GM21529 (cell line): Measurements from ENCODE around the gene DHRS4L2.
"Not testable (repeated sequence)": the region's sequence is repeated elsewhere in the genome, so short reads cannot be mapped to it uniquely, and the experiment has no call there.

Source experiments
- ATAC-seq: cut with Tn5 transposase; IDR thresholded peaks from one replicate; pipeline ENCODE4 v1.9.1; 2021; ENCODE audit not compliant: unreplicated experiment

The DHRS4L2 gene

GRCh38 chr14:23970283-23970659 is 18.5 kb upstream of the DHRS4L2 start:
- not testable (repeated sequence) for ATAC-seq

- not testable (repeated sequence) for ATAC-seq
Observed at GRCh38 chr14:23973178-23973577, 15.6 kb upstream of the DHRS4L2 start.

- not testable (repeated sequence) for ATAC-seq
Observed at GRCh38 chr14:23974041-23974440, 14.7 kb upstream of the DHRS4L2 start.

GRCh38 chr14:23977208-23977607 is 11.5 kb upstream of the DHRS4L2 start:
- ATAC-seq, result not testable (repeated sequence)

DNA sequence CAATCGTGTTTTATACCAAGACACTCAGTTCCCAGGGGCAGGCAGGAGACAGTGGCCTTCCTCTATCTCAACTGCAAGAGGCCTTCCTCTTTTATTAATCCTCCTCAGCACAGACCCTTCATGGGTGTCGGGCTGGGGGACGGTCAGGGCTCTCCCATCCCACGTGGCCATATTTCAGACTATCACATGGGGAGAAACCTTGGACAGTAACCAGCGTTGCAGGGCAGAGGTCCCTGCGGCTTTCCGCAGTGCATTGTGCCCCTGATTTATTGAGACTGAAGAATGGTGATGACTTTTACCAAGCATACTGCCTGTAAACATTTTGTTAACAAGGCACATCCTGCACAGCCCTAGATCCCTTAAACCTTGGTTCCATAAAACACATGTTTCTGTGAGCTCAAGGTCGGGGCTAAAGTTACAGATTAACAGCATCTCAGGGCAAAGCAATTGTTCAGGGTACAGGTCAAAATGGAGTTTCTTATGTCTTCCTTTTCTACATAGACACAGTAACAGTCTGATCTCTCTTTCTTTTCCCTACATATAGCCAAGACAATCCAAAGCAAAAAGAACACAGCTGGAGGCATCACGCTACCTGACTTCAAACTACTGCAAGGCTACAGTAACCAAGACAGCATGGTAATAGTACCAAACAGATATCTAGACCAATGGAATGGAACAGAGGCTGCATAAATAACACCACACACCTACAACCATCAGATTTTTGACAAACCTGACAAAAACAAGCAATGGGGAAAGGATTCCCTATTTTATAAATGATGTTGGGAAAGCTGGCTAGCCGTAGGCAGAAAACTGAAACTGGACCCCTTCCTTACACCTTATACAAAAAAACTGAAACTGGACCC is 6.5 kb upstream of the DHRS4L2 start:
- not testable (repeated sequence) for ATAC-seq

DNA sequence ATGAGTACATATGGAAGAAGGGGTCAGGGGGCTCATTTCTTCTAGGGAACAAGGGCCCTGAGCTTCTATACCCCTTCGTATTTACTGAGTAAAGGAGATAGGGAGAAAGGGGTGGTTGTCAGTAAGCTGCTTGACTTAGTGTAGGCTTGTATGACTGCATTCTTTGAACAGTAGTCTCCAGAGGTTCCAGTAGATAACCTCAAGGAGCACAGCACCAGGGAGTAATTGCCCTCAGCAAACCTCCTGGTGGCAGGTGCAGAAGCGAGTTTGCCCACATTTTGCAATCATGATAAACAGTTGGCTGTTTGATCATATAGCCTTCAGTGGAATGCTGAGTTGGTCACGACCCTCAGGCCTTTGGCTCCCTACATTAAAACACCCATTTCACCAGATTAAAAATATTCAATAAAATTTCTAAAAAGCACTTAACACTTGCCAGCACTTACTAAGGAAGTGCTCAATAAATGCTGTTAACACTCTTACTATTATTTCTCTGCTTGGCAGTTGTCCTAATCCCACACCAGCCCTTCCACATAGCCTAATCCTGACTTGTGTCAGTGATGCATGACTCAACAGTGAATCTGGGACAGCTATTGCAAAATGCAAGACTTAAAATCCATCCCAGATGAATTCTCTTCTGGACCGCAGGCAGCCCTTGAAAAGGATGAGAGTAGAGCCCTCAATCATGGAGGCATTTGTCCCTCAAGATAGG is 3.7 kb upstream of the DHRS4L2 start:
- ATAC-seq, result no peak

GRCh38 chr14:23988223-23988606 is 514 bp upstream of the DHRS4L2 start:
- not testable (repeated sequence) for ATAC-seq

DNA sequence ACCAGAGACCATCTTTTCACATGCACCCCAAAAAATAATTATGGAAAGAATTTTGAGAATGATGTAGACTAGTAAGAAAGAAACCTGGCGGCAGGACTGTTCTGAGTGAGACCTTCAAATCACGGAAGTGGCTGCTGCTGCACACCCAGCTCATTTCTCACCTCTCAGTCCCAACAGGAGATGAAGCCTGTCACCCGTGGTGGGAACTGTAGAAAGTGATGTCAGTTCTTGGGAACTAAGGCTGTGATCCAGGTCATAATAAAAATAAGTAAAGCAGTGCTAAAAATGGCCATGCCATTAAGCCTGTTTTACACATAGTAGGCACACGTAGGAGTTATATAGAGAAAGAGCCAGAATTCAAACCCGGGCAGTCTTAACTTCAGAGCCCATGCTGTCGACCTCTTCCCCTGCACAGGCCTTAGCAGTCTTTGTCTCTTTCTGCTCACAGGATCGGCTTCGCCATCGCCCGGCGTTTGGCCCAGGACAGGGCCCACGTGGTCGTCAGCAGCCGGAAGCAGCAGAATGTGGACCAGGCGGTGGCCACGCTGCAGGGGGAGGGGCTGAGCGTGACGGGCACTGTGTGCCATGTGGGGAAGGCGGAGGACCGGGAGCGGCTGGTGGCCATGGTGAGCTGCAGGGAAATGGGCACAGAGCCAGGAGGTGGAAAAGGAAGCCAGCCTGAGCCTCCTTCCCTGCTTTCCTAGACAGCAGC is 1.2 kb downstream of the DHRS4L2 start:
- peak; percentile 46 for ATAC-seq

- ATAC-seq, result not testable (repeated sequence)
Observed at GRCh38 chr14:23990961-23991360, 2.2 kb downstream of the DHRS4L2 start.

- ATAC-seq, result not testable (repeated sequence)
Observed at GRCh38 chr14:23993042-23993441, 4.3 kb downstream of the DHRS4L2 start.

DNA sequence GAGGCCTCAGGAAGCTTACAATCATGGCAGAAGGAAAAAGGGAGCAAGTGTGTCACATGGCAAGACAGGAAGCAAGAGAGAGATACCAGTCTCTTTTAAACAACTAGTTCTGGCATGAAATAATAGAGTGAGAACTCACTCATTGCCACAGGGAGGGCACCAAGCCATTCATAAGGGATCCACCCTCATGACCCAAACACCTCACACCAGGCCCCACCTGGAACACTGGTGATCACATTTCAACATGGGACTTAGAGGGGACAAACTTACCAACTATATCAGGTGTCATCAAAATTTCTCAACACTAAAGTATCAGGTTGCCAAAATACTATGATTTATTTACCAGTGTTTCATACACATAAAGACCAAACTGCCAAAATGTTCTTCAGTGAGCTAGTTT is 7.3 kb downstream of the DHRS4L2 start:
- ATAC-seq, result not testable (repeated sequence)

- not testable (repeated sequence) for ATAC-seq
Observed at GRCh38 chr14:23996825-23997224, 8.1 kb downstream of the DHRS4L2 start.

DNA sequence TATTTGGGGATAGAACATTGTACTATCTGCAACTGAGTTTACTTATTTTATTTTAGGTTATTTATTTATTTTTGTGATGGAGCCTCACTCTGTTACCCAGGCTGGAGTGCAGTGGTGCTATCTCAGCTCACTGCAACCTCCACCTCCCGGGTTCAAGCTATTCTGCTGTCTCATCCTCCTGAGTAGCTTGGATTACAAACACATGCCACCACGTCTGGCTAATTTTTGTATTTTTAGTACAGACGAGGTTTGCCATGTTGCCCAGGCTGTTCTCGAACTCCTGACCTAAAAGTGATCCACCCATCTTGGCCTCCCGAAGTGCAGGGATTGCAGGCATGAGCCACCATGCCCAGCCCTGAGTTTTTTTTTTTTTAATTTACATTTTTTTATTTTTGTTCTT is 10.9 kb downstream of the DHRS4L2 start:
- not testable (repeated sequence) for ATAC-seq

DNA sequence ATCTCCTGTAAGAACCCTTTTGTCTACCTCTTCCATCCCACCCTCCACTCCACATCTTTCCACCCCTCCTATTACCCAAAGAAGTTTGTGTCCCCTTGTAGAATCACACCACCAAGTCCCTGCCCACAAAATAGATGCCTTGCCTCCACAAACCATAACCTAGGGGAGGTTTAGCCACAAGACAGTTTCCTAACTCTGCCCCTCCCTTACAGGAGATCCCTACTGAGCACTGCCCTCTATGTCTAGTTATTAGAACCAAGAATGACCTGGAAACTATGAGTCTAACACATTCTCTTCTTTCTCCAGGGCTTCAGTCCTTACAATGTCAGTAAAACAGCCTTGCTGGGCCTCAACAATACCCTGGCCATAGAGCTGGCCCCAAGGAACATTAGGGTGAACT is 12.3 kb downstream of the DHRS4L2 start:
- ATAC-seq, result not testable (repeated sequence)

DNA sequence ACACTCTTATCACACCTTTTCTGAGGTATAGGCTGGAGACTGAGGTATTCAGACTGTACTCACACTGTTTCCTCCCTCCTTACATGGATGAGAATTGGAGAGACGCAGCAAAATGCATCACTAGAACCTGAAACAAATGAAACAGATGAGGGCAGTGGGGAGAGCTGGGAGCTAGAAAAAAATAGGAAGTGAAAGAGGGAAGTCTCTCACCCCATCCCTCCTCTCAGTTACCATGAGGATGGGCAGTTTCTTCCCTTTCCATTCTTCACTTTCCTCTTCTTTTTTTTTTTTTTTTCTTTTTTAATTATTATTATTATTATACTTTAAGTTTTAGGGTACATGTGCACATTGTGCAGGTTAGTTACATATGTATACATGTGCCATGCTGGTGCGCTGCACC is 12.9 kb downstream of the DHRS4L2 start:
- not testable (repeated sequence) for ATAC-seq

DNA sequence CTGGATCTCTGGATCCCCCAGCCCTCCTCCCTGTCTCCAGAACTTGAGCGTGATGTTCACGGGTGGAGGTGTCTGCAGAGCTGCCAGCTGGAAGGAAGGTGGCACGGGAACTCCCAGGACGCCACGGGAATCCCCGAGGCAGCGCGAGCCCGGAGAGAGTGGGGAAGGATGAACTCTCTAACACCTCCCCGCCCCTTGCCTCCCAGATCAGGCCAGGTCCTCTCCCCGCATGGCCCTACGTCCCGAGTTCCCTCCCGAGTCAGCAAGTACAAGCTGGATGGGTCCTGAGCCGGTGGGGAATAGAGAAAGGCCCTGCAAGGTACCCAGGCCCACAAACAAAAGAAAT is 17.7 kb downstream of the DHRS4L2 start:
- peak; percentile 44 for ATAC-seq

DNA sequence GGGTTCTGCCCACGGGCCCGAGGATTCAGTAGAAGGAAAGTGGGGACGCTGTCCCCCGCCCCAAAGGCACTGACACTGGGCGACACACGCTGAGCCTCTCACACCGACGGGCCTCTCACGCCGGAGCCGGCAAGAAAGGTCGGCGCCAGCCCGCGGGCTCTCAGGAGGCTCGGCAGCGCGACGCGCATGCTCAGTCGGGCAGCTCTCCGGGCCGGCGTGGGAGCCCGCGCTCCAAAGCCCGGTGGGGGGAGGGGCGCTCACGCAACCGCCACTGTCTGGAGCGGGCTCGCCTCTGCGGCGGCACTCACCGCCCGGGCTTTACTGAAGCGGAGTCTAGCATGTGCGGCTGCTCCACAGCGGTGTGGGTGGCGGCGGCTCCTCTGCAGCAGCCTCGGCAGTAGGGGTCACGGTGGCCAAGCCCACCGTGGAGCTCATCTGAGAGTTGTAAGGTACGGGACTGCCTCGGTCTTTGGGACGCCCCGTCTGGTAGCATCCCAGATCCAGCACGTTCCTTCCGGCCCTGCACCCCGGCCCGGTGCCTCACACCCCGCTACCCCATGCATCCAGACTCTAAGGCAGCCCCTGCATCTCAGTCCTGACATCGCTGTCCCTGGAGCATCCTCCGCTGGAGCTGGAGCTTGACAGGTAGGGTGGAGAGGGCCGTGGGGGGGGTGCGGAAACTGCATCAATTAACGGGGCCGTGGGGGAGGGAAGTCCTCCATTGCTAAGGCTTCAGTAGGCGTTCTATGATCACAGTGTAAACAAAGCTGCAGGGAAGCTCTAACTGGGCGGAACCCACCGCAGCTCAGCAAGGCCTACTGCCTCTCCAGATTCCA is 18.3 kb downstream of the DHRS4L2 start:
- peak; percentile 68 for ATAC-seq

DNA sequence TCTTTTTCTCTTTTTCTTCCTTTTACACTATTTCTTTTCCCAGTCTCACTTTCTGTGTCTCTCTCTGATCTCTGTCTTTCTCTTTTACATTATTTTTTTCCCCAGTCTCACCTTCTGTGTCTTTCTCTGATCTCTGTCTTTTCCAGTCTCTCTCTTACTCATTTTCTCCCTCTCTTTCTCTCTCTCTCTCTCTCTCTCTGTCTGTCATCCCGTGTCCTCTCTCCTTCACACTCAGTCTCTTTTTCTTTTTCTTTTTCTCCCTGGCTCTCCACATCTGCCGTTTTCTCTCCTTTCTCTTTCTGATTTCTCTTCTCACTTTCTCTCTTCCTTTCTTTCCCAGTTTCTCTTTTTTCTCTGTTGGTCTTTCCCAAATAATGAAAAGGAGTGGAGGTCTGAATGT is 22.3 kb downstream of the DHRS4L2 start:
- no peak for ATAC-seq

DNA sequence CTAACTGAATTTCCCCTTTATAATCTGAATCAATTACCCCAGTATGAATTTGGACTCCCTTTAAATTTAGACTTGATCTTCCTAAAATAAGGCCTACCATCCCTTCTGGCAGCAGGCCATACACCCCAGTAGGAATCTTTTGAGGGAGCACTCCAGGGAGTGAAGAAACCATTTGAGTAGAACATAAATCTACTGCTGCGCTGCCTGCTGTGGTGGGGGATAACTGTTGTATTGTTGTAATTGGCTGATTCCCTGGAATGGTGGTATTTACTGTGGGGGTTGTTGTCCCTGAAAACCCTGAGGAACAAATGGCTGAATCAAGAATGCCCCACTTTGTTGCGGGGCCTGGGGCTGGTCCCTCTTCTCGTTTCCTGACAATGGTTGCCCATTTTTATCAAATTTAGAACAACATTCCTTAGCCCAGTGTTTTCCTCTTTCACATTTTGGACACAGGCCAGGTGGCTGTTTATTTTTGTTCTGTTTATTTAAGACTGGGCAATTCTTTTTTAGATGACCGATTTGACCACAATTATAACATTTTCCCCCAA is 24.1 kb downstream of the DHRS4L2 start:
- ATAC-seq, result not testable (repeated sequence)
